Osteoblast (primary cell): ENCODE measurements around the gene TFRC. TPM values are rescaled to one million over a fixed set of nuclear protein-coding genes. Genes with fewer than 3 reads are reported as not detected.
"Not testable (repeated sequence)": the region's sequence is repeated elsewhere in the genome, so short reads cannot be mapped to it uniquely, and the experiment has no call there.

Experiments used
- DNase-seq: peaks from one replicate; pipeline ENCODE4 v3.0.0; 2011; ENCODE audit warnings: low spot score, mixed read lengths; ENCODE audit not compliant: insufficient read length; ENCODE audit errors: missing footprints
- H2AFZ ChIP-seq: 2 replicates; pipeline ENCODE4 v1.6.0; 2011; ENCODE audit warnings: mild to moderate bottlenecking, low read length
- H3K27ac ChIP-seq: 2 replicates; pipeline ENCODE4 v1.5.1; 2011; ENCODE audit warnings: mild to moderate bottlenecking, low read depth, low read length, moderate library complexity
- H3K27me3 ChIP-seq: 2 replicates; pipeline ENCODE4 v1.6.0; 2012; ENCODE audit warnings: mild to moderate bottlenecking, control low read depth, inconsistent platforms, low read length, moderate library complexity; ENCODE audit not compliant: insufficient read depth
- H3K36me3 ChIP-seq: 2 replicates; pipeline ENCODE4 v1.5.1; 2011; ENCODE audit warnings: mild to moderate bottlenecking, low read length, control low read depth, moderate library complexity; ENCODE audit not compliant: insufficient read depth
- H3K4me1 ChIP-seq: 2 replicates; pipeline ENCODE4 v1.5.1; 2011; ENCODE audit warnings: mild to moderate bottlenecking, low read length, control low read depth, moderate library complexity; ENCODE audit not compliant: insufficient read depth
- H3K4me2 ChIP-seq: 2 replicates; pipeline ENCODE4 v1.6.0; 2011; ENCODE audit warnings: mild to moderate bottlenecking, low read length; ENCODE audit not compliant: insufficient read depth
- H3K4me3 ChIP-seq: fragments of 200-600 bp; sonication (generic); 3 replicates; pipeline ENCODE4 v1.5.1; 2012; ENCODE audit warnings: mild to moderate bottlenecking, low read length, inconsistent platforms; ENCODE audit not compliant: insufficient read depth
- H3K79me2 ChIP-seq: 2 replicates; pipeline ENCODE4 v1.6.0; 2012; ENCODE audit warnings: mild to moderate bottlenecking, low read length, control low read depth, inconsistent platforms; ENCODE audit not compliant: insufficient read depth
- H3K9me3 ChIP-seq: 2 replicates; pipeline ENCODE4 v1.5.1; 2011; ENCODE audit warnings: low read depth, low read length, control low read depth
- H4K20me1 ChIP-seq: 2 replicates; pipeline ENCODE4 v1.6.0; 2012; ENCODE audit warnings: mild to moderate bottlenecking, low read length, control low read depth; ENCODE audit not compliant: insufficient read depth
- total RNA-seq: library from RNA; depleted of rRNA; stranded (reverse); fragments of >200 nt; gene quantifications from 2 replicates; pipeline ENCODE4 v1.2.3, GENCODE V29; 2012
- TF ChIP-seq, protein P1 (sequence below): IDR thresholded peaks from 2 replicates; pipeline ENCODE4 v1.5.1; 2011; ENCODE audit warnings: mild to moderate bottlenecking, low read depth, low read length, moderate library complexity; ENCODE audit errors: extremely low read depth

Gene TFRC
- total RNA-seq, 1 donor, result 139 TPM

DNA sequence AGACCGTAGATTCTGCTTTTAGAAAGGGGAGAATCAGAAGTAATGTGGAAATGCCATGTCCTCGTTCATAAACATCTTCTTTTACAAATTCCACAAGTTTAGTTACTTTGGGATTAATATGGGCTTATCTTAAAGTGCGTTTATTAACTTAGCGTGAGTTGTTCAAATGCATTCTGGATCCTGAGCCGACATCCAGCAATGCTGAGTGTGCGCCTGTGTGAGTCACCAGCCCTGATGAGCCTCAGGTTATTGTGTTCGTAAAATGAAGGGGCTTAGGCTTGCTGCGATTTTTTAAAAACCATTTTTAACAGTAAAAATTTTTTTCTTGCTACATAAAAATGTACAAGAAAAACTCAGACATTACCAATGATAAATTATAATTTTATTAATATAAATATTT is 57.9 kb downstream of the TFRC start:
- Histone ChIP-seq H3K4me3 (no peak overlapping the region), H3K36me3 (no peaks in the 10 kb centered on the region), H2AFZ (no peak overlapping the region), H3K27ac (no peak overlapping the region), H3K4me2 (no peak overlapping the region), H3K79me2 (no peaks in the 10 kb centered on the region), H3K27me3 (peaks cover 10% of the 10 kb centered on the region), H4K20me1 (no peaks in the 10 kb centered on the region), H3K9me3 (no peaks in the 10 kb centered on the region), H3K4me1 (no peaks in the 10 kb centered on the region)
- no peak for DNase-seq
- TF ChIP-seq, protein P1, sequence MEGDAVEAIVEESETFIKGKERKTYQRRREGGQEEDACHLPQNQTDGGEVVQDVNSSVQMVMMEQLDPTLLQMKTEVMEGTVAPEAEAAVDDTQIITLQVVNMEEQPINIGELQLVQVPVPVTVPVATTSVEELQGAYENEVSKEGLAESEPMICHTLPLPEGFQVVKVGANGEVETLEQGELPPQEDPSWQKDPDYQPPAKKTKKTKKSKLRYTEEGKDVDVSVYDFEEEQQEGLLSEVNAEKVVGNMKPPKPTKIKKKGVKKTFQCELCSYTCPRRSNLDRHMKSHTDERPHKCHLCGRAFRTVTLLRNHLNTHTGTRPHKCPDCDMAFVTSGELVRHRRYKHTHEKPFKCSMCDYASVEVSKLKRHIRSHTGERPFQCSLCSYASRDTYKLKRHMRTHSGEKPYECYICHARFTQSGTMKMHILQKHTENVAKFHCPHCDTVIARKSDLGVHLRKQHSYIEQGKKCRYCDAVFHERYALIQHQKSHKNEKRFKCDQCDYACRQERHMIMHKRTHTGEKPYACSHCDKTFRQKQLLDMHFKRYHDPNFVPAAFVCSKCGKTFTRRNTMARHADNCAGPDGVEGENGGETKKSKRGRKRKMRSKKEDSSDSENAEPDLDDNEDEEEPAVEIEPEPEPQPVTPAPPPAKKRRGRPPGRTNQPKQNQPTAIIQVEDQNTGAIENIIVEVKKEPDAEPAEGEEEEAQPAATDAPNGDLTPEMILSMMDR, result no peak

DNA sequence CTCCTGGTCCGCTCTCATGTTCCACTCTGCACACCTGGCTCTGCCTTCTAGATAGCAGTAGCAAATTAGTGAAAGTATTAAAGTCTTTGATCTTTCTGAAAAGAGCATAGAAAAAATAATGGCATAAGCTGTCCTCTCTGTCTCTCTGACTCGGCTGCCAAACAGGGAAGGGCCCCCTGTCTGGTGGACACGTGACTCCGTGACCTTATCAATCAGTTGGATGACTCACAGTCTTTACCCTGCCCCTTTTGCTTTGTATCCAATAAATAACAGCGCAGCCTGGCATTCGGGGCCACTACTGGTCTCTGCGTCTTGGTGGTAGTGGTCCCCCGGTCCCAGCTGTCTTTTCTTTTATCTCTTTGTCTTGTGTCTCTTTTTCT is 59.4 kb downstream of the TFRC start:
- not testable (repeated sequence) for H3K27me3 ChIP-seq, H3K4me1 ChIP-seq, H4K20me1 ChIP-seq, H2AFZ ChIP-seq, DNase-seq, H3K9me3 ChIP-seq, H3K79me2 ChIP-seq, H3K4me3 ChIP-seq, H3K4me2 ChIP-seq, H3K36me3 ChIP-seq, H3K27ac ChIP-seq

DNA sequence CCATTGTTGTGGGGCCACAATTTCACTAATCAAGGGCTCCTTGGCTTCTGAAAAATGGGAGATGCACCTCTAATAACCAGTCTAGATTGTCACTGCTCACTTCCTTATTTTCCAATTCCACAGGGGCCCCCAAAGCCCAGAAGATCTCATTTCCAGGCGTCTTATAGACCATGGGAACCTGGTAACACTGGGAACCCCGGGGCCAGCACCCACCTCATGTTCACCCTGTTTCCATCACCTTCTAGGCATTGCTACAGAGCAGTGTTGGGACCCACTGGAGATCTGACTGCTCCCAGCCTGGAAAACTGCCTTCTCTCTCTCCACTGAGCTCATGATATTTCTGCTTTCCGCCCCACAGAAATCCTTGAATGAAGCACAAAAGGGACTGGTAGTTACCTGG is 61.5 kb downstream of the TFRC start:
- no peak for DNase-seq
- H3K36me3 ChIP-seq, result no peaks in the 10 kb centered on the region
- no peaks in the 10 kb centered on the region for H4K20me1 ChIP-seq
- H3K79me2 ChIP-seq, result no peaks in the 10 kb centered on the region
- no peak overlapping the region for H3K27ac ChIP-seq
- peaks cover 7% of the 10 kb centered on the region for H3K4me1 ChIP-seq
- no peak overlapping the region for H3K4me3 ChIP-seq
- peaks cover 6% of the 10 kb centered on the region for H3K27me3 ChIP-seq
- no peaks in the 10 kb centered on the region for H3K9me3 ChIP-seq
- H2AFZ ChIP-seq, result no peak overlapping the region
- TF ChIP-seq, protein P1, result no peak
- no peak overlapping the region for H3K4me2 ChIP-seq

DNA sequence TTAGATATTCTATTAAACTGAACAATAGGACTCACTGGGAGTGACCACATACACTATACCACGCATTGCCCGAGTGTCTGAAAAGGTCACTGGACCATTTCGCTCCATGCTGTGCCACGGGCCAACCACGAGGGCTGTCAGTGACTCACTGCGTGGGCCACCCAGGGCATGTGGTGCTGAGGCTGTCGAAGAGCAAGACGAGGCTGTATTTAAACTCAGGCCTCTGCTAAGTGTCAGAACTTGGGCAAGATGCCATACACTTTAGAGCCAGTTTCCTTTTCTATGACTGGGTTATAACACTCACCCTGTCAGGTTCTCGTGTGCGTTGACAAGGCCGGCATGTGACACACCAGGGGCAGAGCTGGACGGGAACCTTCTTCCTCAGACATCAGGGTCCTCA is 62.3 kb downstream of the TFRC start:
- not testable (repeated sequence) for H2AFZ ChIP-seq, H4K20me1 ChIP-seq, H3K79me2 ChIP-seq, H3K27ac ChIP-seq, H3K36me3 ChIP-seq, H3K4me2 ChIP-seq, DNase-seq, H3K27me3 ChIP-seq, H3K4me1 ChIP-seq, H3K4me3 ChIP-seq, H3K9me3 ChIP-seq

DNA sequence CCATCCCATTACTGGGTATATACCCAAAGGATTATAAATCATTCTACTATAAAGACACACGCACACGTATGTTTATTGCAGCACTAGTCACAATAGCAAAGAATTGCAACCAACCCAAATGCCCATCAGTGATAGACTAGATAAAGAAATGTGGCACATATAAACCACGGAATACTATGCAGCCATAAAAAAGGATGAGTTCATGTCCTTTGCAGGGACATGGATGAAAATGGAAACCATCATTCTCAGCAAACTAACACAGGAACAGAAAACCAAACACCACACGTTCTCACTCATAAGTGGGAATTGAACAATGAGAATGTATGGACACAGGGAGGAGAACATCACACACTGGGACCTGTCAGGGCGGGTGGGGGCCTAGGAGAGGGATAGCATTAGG is 63.7 kb downstream of the TFRC start:
- H4K20me1 ChIP-seq, H3K9me3 ChIP-seq, H3K79me2 ChIP-seq, DNase-seq, H3K27me3 ChIP-seq, H2AFZ ChIP-seq, H3K4me1 ChIP-seq, H3K36me3 ChIP-seq, H3K4me2 ChIP-seq, H3K27ac ChIP-seq, H3K4me3 ChIP-seq: not testable (repeated sequence)
